Measurements from ENCODE around the gene TMEM242.
A peak's percentile ranks its signal among the peaks of the same experiment; 100 is the strongest.
"Not testable (repeated sequence)": the region's sequence is repeated elsewhere in the genome, so short reads cannot be mapped to it uniquely, and the experiment has no call there.

The TMEM242 gene

DNA sequence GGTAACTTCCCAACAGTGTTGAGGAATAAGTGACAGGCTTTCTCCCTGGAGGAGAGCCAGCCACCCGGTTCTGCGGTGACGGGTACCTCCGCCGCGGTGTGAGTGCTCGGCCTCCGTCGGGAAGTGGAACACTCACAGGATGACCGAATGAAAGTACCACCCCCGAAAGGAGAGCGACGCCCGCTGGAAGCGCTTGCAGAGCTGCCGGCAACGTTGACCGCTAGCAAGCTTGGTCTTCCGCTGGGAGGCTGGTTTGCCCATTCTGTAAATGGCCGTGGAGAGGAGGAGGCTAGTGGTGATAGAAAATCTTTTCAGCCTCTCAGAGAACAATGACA is 614 bp upstream of the TMEM242 start:
- DNase-seq (ENCODE audit: low read depth), result peak; percentile 62

DNA sequence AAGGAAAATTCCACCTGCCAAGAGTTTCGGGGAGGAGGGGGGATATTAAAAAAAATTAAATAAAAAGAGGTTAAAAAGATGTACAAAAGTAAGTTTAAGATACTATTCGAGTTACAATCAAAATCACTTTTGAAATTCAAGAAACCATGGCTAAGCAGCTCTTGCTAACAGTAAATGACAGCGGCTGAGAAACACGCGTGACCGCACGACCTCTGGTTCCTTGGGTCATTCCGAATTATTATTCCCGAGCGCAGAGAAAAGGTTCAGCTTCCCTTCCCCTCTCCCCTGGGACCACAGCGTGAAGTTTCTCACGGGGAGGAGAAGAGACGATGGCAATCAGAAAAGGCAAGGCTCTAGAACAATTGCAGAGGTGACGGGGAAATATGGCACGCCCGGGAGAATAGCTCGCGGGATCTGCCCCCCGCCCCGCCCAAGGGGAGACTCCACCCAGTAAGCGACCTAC is 496 bp downstream of the TMEM242 start:
- DNase-seq (ENCODE audit: low read depth), result peak; percentile 65

DNA sequence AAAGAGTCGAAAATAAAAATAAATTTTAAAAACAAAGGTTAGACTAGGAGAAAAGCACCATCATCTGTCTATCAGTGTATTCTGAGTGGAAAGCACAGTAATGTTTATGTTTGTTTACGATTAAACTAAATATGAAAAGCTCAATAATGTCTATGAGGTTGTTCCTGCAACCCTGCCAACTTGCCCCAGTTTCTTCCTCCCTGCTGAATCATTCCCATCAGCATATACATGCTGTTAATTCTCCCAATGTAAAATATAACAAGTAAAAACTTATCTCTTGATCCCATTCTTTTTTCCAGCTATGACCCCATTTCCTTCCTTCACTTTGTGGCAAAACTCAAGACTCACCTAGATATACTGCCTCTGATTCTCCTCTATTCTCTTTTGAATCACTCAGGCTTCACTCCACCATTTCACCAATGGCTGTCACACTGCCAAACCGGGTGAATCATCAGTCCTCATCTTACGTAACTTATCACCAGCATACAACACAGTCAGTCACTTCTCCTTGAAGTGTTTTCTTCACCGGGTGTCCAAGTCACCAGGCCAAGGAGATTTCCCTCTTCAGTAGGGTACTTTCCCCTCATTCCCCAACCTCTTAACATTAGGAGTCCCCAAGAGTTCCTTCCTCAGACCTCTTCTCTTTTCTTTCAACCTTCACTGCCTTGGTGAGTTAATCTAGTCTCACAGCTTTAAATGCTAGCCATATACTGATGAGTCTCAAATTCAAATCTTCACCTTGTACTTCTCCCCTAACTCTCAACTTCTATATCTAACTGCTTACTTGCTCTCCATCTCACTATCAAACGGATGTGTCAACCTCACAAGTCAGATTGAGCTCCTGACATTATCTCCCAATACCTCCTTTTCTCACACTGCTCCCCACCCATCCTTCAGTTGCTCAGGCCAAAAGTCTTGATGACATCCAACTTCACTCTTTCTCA is 6.2 kb downstream of the TMEM242 start:
- DNase-seq (ENCODE audit: low read depth), result peak; percentile 88

DNA sequence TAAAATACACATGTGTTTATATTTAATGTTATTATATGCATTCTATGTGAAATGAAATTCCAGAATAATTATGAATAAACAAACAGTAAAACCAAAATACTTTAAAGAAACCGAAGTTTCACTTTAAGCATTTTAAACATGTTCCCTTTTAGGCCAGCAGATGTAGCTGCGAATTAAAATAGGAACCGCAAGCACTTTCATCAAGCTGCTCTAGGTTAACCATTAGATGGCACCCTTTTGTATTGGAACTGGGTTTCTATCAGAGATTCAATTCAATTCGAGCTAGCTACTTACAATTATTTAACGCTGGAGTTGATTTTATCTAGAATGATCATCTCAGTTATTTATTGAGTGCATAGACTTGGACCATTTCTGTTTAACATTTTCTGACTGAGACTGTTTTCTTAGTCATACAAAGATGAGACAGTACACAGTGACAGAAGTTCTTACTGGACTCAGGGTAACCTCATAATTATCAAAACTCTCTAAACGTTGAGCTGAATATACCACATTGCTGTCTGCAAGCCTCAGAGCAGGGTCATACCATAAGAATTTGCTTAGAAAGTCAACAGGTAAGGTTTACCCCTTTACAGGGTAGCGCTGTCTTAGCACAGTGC is 8.5 kb downstream of the TMEM242 start:
- DNase-seq (ENCODE audit: low read depth), result peak; percentile 70

DNA sequence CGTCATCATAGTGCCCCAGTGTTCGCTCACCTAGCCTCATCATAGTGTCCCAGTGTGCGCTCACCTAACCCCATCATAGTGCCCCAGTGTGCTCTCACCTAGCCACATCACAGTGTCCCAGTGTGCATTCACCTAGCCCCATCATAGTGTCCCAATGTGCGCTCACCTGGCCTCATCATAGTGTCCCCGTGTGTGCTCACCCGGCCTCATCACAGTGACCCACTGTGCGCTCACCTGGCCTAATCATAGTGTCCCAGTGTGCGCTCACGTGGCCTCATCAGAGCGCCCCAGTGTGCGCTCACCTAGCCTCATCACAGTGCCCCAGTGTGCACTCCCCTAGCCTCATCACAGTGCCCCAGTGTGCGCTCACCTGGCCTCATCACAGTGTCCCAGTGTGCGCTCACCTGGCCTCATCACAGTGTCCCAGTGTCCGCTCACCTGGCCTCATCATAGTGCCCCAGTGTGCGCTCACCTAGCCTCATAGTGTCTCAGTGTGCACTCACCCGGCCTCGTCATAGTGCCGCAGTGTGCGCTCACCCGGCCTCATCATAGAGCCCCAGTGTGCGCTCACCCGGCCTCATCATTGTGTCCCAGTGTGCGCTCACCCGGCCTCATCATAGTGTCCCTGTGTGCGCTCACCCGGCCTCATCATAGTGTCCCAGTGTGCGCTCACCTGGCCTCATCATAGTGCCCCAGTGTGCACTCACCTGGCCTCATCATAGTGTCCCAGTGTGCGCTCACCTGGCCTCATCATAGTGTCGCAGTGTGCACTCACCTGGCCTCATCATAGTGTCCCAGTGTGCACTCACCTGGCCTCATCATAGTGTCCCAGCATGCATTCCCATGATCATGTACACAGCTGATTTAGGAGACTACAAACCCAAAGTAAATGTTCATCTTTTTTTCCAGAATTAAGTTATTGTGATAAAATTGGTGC is 9.5 kb downstream of the TMEM242 start:
- no peak for DNase-seq (ENCODE audit: low read depth)

GRCh38 chr6:157312757-157313156 is 10.6 kb downstream of the TMEM242 start:
- no peak for DNase-seq (ENCODE audit: low read depth)

DNA sequence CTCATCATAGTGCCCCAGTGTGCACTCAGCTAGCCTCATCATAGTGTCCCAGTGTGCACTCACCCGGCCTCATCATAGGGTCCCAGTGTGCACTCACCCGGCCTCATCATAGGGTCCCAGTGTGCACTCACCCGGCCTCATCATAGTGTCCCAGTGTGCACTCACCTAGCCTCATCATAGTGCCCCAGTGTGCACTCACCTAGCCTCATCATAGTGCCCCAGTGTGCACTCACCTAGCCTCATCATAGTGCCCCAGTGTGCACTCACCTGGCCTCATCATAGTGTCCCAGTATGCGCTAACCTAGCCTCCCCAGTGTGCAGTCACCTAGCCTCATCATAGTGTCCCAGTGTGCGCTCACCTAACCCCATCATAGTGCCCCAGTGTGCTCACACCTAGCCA is 12.6 kb downstream of the TMEM242 start:
- not testable (repeated sequence) for DNase-seq (ENCODE audit: low read depth)

DNA sequence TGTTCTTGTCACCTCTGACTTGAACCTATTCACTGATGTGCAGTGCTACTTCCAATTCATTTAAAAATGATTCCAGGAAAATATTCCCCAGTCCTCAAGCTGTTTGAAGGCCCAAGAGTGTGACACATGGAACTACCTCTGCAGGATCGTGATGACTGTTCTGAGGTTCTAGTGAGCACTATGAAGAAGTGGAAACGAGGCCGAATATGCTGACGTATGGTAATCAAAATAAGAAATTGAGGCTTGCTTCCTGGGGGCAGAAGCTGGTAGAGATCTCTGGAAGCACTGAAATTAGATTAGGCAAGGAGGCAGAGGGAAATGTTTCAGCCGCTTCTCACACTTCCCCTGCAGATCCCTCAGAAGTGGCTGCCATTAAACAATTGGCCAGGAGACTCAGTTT is 15.7 kb downstream of the TMEM242 start:
- no peak for DNase-seq (ENCODE audit: low read depth)

DNA sequence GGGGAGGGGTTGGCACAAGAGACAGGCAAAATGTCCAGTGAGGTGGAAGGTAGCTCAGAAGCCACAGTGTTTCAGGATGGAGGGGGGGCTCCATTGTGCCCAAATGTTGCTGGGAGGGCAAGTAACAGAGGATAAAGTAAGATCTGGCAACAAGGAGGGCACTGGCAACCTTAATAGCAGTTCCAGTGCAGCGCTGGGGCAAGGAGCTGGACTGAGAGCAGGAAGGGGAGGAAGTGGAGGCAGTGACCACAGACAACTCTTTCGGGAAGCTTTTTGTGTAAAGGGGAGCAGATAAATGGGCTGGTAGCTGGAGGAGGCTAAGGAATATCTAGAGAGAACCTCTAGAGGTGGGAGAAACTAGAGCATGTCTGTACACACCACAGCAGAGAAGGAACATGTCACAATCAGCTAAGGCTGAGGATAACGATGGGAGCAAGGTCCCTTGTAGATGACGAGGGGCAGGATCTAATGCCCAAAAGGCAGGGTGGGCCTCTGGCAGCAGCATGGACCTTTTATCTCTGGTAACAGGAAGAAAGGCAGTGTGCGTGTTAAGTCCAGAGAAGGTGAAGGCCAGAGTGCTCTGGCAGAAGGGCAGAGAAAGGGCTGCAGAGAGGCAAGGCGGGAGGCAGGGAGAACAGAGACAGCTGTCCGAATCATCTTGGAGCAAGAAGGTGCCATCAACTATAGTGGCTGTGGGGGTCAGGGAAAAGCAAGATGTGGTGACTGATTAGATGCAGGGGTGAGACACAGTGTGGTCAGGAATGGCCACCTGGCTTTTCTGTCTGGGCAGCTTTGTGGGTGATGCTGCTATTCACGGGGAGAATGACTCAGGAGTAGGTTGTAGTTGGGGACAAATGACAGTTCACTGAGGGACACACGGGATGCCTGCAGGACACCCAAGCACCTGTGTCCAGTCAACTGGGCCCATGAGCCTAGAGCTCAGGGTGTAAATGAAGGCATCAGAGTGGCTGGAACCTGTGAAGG is 17.4 kb downstream of the TMEM242 start:
- no peak for DNase-seq (ENCODE audit: low read depth)

DNA sequence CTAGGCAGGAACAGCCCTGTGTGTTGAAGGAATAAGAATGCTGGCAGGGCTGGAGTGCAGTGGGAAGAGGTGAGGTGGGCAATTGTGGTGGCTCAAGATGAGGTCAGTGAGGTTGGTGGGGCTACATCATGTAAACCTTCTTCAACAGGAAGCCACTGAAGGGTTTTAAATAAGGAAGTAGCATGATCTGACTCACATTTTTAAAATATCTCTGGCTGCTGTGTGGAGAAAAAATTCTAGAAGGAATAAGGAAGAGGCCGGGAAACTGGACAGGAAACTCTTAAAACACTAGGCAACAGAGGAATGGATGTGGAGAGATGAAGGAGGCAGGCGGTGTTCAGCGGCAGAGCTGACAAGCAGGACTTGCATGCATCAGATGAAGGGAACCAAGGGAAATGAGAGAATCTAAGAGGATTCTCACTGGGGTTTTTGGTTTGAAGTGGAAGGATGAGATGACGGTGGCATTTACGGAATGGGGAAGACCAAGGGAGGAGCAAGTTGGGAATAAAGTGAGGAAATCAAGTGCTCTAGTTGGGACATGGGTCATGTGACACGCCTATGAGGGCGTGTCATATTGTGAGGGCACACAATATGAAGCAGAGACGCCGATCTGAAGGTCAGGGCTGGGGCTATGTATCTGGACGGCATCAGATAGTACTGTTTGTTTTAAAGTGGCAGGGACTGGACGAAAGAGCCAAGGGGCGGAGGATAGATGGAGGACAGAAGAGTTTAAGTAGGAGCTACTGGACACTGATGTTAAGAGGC is 18.2 kb downstream of the TMEM242 start:
- no peak for DNase-seq (ENCODE audit: low read depth)

DNA sequence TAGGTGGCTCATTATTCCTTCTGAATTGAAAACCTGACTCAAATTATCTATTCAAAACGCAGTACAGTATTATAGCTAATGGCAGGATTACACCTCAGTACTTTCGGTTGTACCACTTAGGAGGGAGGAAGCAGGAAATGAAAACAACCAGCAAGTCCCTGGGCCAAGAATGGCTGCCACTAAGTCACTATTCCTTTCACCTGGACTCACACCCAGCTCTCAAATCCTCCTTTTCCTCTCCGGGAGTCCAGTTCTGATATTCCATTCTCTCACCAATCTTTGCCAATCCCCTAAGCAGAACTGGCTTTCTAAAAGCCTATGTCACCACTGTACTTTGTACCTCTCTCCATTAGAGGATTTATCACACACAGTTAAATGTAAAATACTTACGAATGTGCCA is 20.6 kb downstream of the TMEM242 start:
- no peak for DNase-seq (ENCODE audit: low read depth)

DNA sequence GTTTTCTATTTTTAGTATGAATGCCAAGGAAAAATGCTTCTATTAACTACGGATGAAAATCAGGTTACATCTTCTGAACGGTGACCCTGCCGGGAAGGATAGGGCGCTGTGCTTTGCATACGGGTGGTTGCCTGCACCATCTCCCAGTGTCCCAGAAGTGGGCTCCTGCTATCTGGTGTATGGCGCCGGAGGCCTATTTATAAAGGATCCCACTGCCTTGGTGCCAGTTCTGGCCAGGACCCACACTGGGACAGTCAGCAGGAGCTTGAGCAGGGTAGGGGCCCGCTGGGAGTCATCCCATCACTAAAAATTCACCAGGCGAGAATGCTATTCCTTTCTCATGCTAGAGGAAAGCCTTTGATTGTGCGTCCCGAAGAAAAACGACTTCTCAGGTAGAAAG is 22.9 kb downstream of the TMEM242 start:
- no peak for DNase-seq (ENCODE audit: low read depth)

DNA sequence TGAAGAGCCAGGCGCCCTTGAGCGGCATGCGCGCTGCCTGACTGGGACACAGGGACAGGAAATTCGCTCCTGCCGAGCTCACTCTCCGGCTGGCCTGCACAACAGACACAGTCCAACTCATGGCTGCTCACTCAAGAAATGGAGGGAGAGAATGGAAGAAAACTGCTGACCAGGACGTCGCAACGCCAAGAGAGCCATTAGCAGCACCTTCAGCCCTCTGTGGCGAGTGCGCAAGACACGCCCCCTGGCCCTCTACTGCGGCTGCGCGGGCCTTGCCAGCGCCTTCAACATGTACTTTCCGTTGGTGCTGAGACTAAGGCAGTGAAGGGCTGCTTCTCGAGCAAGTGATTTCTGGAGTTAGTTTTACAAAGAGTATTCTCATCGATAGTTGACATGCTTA is 23.3 kb downstream of the TMEM242 start:
- no peak for DNase-seq (ENCODE audit: low read depth)

- no peak for DNase-seq (ENCODE audit: low read depth)
Measured at GRCh38 chr6:157298216-157298724, 25.0 kb downstream of the TMEM242 start.

GRCh38 chr6:157294654-157295053 is 28.7 kb downstream of the TMEM242 start:
- DNase-seq (ENCODE audit: low read depth), result no peak

DNA sequence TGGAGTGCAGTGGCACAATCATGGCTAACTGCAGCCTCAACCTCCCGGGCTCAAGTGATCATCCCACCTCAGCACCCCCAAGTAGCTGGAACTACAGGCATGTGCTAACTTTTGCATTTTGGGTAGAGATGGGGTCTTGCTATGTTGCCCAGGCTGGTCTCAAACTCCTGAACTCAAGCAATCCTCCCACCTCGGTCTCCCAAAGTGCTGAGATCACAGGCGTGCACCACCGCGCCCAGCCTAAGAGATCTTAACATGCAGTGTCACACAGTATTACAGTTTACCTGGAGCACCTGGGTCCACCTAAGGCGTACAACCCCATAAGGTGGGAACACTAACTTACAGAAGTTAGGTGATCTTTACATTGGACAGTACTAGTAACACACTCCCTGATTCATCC is 29.5 kb downstream of the TMEM242 start:
- DNase-seq (ENCODE audit: low read depth), result no peak

DNA sequence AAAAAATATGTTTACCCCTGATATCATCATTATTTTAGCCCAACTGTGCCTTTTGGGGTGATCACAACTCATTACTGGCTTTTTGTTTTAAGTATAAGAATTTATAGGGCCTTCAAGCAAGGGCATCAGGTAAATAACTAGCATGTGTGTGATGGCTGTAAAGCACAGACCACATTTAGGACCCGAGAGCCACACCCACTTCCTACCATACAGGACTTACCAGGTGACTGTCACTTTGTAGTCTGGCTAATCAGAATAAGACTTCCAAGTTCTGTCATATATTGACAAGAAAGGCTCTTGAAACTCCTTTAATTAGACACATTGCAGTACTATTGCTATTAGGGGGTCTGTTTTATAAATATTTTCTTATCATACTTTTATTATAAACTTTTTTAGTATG is 31.1 kb downstream of the TMEM242 start:
- no peak for DNase-seq (ENCODE audit: low read depth)

DNA sequence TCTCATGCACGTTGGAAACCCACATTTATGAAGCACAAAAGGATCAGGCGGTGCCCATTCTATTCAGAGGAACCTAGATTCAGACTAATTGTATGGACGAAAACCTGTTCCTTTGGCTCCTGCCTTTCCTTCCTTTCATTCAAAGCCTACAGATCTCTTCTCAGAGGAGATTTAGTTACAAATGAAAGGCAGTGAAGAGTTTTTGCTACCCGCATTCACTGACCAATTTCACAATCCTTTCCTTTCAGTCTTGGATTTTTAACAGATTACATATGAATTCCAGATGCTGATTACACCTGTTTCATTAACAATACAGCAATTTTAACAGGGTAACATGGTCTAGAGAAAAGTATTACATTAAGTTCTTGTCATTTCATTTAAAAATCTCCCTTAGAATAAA is 32.0 kb downstream of the TMEM242 start:
- no peak for DNase-seq (ENCODE audit: low read depth)

- no peak for DNase-seq (ENCODE audit: low read depth)
Measured at GRCh38 chr6:157290797-157291196, 32.5 kb downstream of the TMEM242 start.

DNA sequence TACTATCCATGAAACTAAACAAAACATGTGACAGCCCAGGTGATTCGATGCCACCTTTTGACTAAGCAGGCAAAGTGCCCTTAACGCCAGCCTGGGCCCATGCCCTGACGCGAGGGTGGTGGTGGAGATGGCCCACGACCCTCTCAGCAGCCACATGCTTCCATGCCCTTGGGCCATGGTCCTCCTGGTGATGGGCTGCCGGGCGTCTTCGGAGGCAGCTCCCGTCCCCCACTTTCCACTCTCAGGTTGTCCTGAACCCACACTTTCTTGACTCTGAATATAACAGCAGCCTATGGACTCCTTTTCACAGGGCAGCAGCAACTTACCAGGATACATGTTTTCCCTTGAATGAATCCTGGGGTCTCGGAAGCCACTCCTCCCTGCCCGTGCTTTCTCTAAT is 33.6 kb downstream of the TMEM242 start:
- DNase-seq (ENCODE audit: low read depth), result no peak

All from stromal cell of bone marrow (primary cell).